GM12892 (cell line): ENCODE data around the gene ATF7.

ENCODE experiments used
- POLR2A ChIP-seq: IDR thresholded peaks from 2 replicates; pipeline ENCODE4 v1.6.1; 2011; ENCODE audit warnings: low read depth, low read length, control low read depth
- TAF1 ChIP-seq: IDR thresholded peaks from 2 replicates; pipeline ENCODE4 v1.6.1; 2011; ENCODE audit warnings: low read depth, mild to moderate bottlenecking, control low read depth, low read length, borderline replicate concordance

- TF ChIP-seq POLR2A (no peak), TAF1 (no peak)
These were observed 44.8 kb upstream of the ATF7 start for GRCh38 chr12:53670971-53671370.
